Astrocyte (in vitro differentiated cells and primary cell): ENCODE measurements around the gene TIMMDC1.

Experiments
- CTCF ChIP-seq: IDR thresholded peaks from 2 replicates; pipeline ENCODE4 v1.5.1; 2011; ENCODE audit warnings: low read depth, mild to moderate bottlenecking, inconsistent platforms, low read length, moderate library complexity; ENCODE audit not compliant: insufficient read depth
- EZH2 ChIP-seq: IDR thresholded peaks from 2 replicates; pipeline ENCODE4 v1.6.1; 2012; ENCODE audit warnings: mild to moderate bottlenecking, low read length, inconsistent platforms; ENCODE audit not compliant: insufficient read depth

- TF ChIP-seq CTCF (no peak), EZH2 (no peak)
These were observed 18.8 kb downstream of the TIMMDC1 start for GRCh38 chr3:119517112-119517511.
